B cell (primary cell): ENCODE data around the gene PDZRN3. TPM values are rescaled to one million over a fixed set of nuclear protein-coding genes. Genes with fewer than 3 reads are reported as not detected.

Experiments
- ATAC-seq: fragments of 200-7000 bp; cut with Tn5 transposase; one replicate; pipeline ENCODE4 v1.10.0; 2021; ENCODE audit warnings: low read depth, mild to moderate bottlenecking, moderate number of reproducible peaks, moderate library complexity
- CTCF ChIA-PET: fragments of 350-600 bp; sonication (Branson Sonifier 250); formaldehyde crosslinking; loops from one replicate; lab custom pipeline; 2021; ENCODE audit warnings: antibody characterized with exemption, inconsistent platforms; lab: Charles Lee
- POLR2A ChIA-PET: fragments of 350-600 bp; sonication (Branson Sonifier 250); formaldehyde crosslinking; loops from one replicate; lab custom pipeline; 2021; ENCODE audit warnings: antibody characterized with exemption; lab: Charles Lee
- DNase-seq: peaks from one replicate; pipeline ENCODE4 v3.0.0; 2013
- H2AFZ ChIP-seq: 2 replicates; pipeline ENCODE4 v1.6.1; 2012; ENCODE audit warnings: mild to moderate bottlenecking, low read depth, low read length; ENCODE audit not compliant: insufficient read depth, poor library complexity, severe bottlenecking
- H3K27ac ChIP-seq, 2 donors: 1 replicate in 1 of 2; 2 replicates in 1 of 2; pipeline ENCODE4 v1.5.1; 2012 to 2013; ENCODE audit warnings: low read length in 2 of 2, mild to moderate bottlenecking in 2 of 2, moderate library complexity in 1 of 2
- H3K27me3 ChIP-seq, 4 experiments: fragments of 200-600 bp in 1 of 4; sonication (generic) in 1 of 4; replicated peaks in 1 of 4; 1 replicate in 2 of 4; 2 replicates in 2 of 4; pipeline versions ENCODE4 v1.6.1 to v1.7.0; 2013 to 2016; ENCODE audit warnings: low read length in 3 of 4, mild to moderate bottlenecking in 2 of 4, mixed read lengths in 1 of 4, moderate library complexity in 1 of 4; ENCODE audit not compliant: insufficient read depth in 4 of 4, control insufficient read depth in 3 of 4; ENCODE audit errors: control extremely low read depth in 1 of 4
- H3K36me3 ChIP-seq, 2 experiments: replicated peaks in 1 of 2; 1 replicate in 1 of 2; 2 replicates in 1 of 2; pipeline versions ENCODE4 v1.6.1 to v1.7.1; 2013; ENCODE audit warnings: low read length in 1 of 2; ENCODE audit not compliant: insufficient read depth in 2 of 2, control insufficient read depth in 1 of 2; ENCODE audit errors: control extremely low read depth in 1 of 2, extremely low read depth in 1 of 2
- H3K4me1 ChIP-seq, 2 donors: fragments of 200-600 bp in 1 of 2; sonication (generic) in 1 of 2; 1 replicate in 1 of 2; 2 replicates in 1 of 2; pipeline versions ENCODE4 v1.5.1 to v1.6.1; 2013 to 2017; ENCODE audit warnings: low read length in 2 of 2; ENCODE audit not compliant: control insufficient read depth in 2 of 2, insufficient read depth in 2 of 2
- H3K4me2 ChIP-seq: replicated peaks from 2 replicates; pipeline ENCODE3; 2012; ENCODE audit warnings: mild to moderate bottlenecking, low read depth, low read length; ENCODE audit not compliant: poor library complexity, severe bottlenecking
- H3K4me3 ChIP-seq, 5 experiments: fragments of 200-600 bp in 1 of 5; sonication (generic) in 1 of 5; 1 replicate in 3 of 5; 2 replicates in 2 of 5; pipeline versions ENCODE4 v1.5.1 to v1.7.0; 2011 to 2016; ENCODE audit warnings: low read length in 4 of 5, mild to moderate bottlenecking in 4 of 5, low read depth in 2 of 5, control low read depth in 1 of 5, moderate library complexity in 1 of 5; ENCODE audit not compliant: insufficient read depth in 1 of 5; ENCODE audit errors: control extremely low read depth in 1 of 5, extremely low read depth in 1 of 5
- H3K79me2 ChIP-seq: fragments of 200-600 bp; sonication (generic); one replicate; pipeline ENCODE4 v1.6.0; 2016; ENCODE audit warnings: low read length; ENCODE audit not compliant: control insufficient read depth, insufficient read depth
- H3K9ac ChIP-seq: fragments of 200-600 bp; sonication (generic); 2 replicates; pipeline ENCODE4 v1.6.1; 2017; ENCODE audit warnings: mild to moderate bottlenecking, low read length, moderate library complexity
- H3K9me3 ChIP-seq, 3 donors: one replicate each; pipeline versions ENCODE4 v1.6.1 to v1.7.1; 2013; ENCODE audit warnings: low read length in 2 of 3; ENCODE audit not compliant: control insufficient read depth in 2 of 3, insufficient read depth in 1 of 3; ENCODE audit errors: control extremely low read depth in 1 of 3
- H4K20me1 ChIP-seq: 2 replicates; pipeline ENCODE4 v1.6.0; 2012; ENCODE audit warnings: mild to moderate bottlenecking, low read length; ENCODE audit not compliant: insufficient read depth, control insufficient read depth, poor library complexity, severe bottlenecking
- H3K27ac Mint-ChIP-seq: one replicate; pipeline ENCODE4 v1.8.0; 2021; ENCODE audit warnings: mixed read lengths
- H3K27me3 Mint-ChIP-seq: one replicate; pipeline ENCODE4 v1.8.0; 2021; ENCODE audit warnings: mixed read lengths
- H3K4me1 Mint-ChIP-seq: one replicate; pipeline ENCODE4 v1.8.0; 2021; ENCODE audit warnings: mixed read lengths
- H3K4me3 Mint-ChIP-seq: one replicate; pipeline ENCODE4 v1.8.0; 2021; ENCODE audit warnings: mixed read lengths
- H3K9me3 Mint-ChIP-seq: one replicate; pipeline ENCODE4 v1.8.0; 2022; ENCODE audit warnings: mixed read lengths; ENCODE audit not compliant: insufficient read depth
- CTCF ChIP-seq: fragments of 200-600 bp; IDR thresholded peaks from one replicate; pipeline ENCODE4 v1.8.0; 2022; ENCODE audit warnings: antibody characterized with exemption, mild to moderate bottlenecking
- EZH2 ChIP-seq: IDR thresholded peaks from 2 replicates; pipeline ENCODE4 v1.6.1; 2012; ENCODE audit warnings: borderline replicate concordance, low read depth, mild to moderate bottlenecking, moderate library complexity, low read length; ENCODE audit not compliant: insufficient read depth, poor library complexity, severe bottlenecking
- WGBS: methylation state at CpG from one replicate; pipeline ENCODE4 v1.1.5; 2013; ENCODE audit warnings: missing lambda C conversion rate; ENCODE audit not compliant: insufficient coverage; 5-methylcytosine and 5-hydroxymethylcytosine counted together
- intact Hi-C: fragments of 100-400 bp; cut with micrococcal nuclease; formaldehyde crosslinking; loops from one replicate; pipeline ENCODE4 v1.10.0; 2022
- polyA plus RNA-seq: library from polyadenylated mRNA; depleted of rRNA; stranded (reverse); fragments of >200 nt; gene quantifications from 2 replicates; pipeline ENCODE4 v1.2.3, GENCODE V29; 2012
- total RNA-seq, 2 donors: library from RNA; stranded (reverse); fragments of 120-200 nt in 1 of 2; gene quantifications; 1 replicate in 1 of 2; 2 replicates in 1 of 2; pipeline versions ENCODE4 v1.2.3 to v1.2.4, GENCODE V29; 2013 to 2022

PDZRN3 gene
- total and polyA plus RNA-seq, 2 donors (not counting 1 experiment from before 2014, with no cell fraction given) = not detected

- Histone ChIP-seq H4K20me1 (no peaks in the 10 kb centered on the region), H3K27me3 (no peaks in the 10 kb centered on the region), H3K9me3 (peaks cover 0 to 7% (median 3%) of the 10 kb centered on the region in 3 donors), H3K36me3 (no peaks in the 10 kb centered on the region), H3K79me2 (no peaks in the 10 kb centered on the region), H2AFZ (no peak overlapping the region), H3K4me3 (no peak overlapping the region), H3K4me1 (no peaks in the 10 kb centered on the region), H3K4me2 (no peak overlapping the region), H3K9ac (no peak overlapping the region), H3K27ac (no peak overlapping the region)
- DNase-seq = no peak
- peaks cover 14% of the 10 kb centered on the region for H3K27me3 Mint-ChIP-seq
- TF ChIP-seq CTCF (no peak), EZH2 (no peak)
- ChIA-PET POLR2A (no interaction called here), CTCF (no interaction called here)
- H3K4me1 Mint-ChIP-seq = peaks cover 7% of the 10 kb centered on the region
- H3K9me3 Mint-ChIP-seq = peaks cover 4% of the 10 kb centered on the region
- no peak for ATAC-seq
- intact Hi-C loops = no loop called here
- H3K27ac Mint-ChIP-seq = no peak overlapping the region
- WGBS = 84% methylated on average over 4 of the region's 5 CpGs
- no peak overlapping the region for H3K4me3 Mint-ChIP-seq
Observed at GRCh38 chr3:73479325-73479724, 145.4 kb downstream of the PDZRN3 start.

DNA sequence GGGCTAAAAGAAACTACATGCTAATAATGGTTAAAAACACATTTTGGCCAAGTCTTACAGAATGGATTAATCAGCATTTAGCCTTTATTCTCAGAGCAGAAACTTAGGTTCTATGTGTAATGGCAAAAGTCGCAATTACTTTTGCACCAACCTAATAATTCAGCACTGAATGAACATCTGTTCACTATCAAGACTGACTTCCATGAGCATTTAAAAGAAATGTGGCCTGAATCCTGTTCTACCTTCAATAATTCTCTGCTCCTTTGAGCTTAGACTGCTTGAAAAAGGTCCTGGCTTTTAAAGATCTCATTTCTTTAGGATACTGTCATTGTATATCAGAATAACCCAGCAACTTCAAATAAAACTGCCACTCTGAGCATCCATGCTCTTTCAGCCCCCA is 145.9 kb downstream of the PDZRN3 start:
- intact Hi-C loops = no loop called here
- Histone ChIP-seq H2AFZ (no peak overlapping the region), H3K27me3 (no peaks in the 10 kb centered on the region), H3K27ac (no peak overlapping the region), H3K79me2 (no peaks in the 10 kb centered on the region), H4K20me1 (no peaks in the 10 kb centered on the region), H3K4me2 (no peak overlapping the region), H3K36me3 (no peaks in the 10 kb centered on the region), H3K4me3 (no peak overlapping the region), H3K9me3 (peaks cover 0 to 7% (median 3%) of the 10 kb centered on the region in 3 donors), H3K4me1 (no peaks in the 10 kb centered on the region), H3K9ac (no peak overlapping the region)
- TF ChIP-seq EZH2 (no peak), CTCF (no peak)
- POLR2A ChIA-PET = no interaction called here
- Mint-ChIP-seq H3K4me3 (no peak overlapping the region), H3K27ac (no peak overlapping the region), H3K9me3 (peaks cover 4% of the 10 kb centered on the region), H3K27me3 (peaks cover 15% of the 10 kb centered on the region), H3K4me1 (peaks cover 7% of the 10 kb centered on the region)
- ATAC-seq (no peak), DNase-seq (no peak)
- no CpG with 5 or more reads among the region's 1 CpG for WGBS
- CTCF ChIA-PET = no interaction called here
